A549 (cell line): ENCODE results near the gene CMKLR1. TPM values are rescaled to one million over a fixed set of nuclear protein-coding genes. Genes with fewer than 3 reads are reported as not detected.

Source experiments
- ATAC-seq, 2 experiments: fragments of 200-7000 bp in 1 of 2; fragments of >200 bp in 1 of 2; cut with Nextera tagmentation in 1 of 2; cut with Tn5 transposase in 1 of 2; 3 replicates each; pipeline versions ENCODE4 v1.8.0 to v1.9.1; 2018 to 2020; ENCODE audit warnings: mild to moderate bottlenecking in 1 of 2, moderate library complexity in 1 of 2
- CTCF ChIA-PET: fragments of 300-600 bp; sonication (Branson Sonifier 250); formaldehyde crosslinking; extraction: SDS; loops from one replicate; lab custom pipeline; 2021; ENCODE audit warnings: antibody characterized with exemption, inconsistent platforms; lab: Yijun Ruan, JAX
- POLR2A ChIA-PET: fragments of 350-600 bp; formaldehyde crosslinking; extraction: SDS; loops from one replicate; lab custom pipeline; 2021; ENCODE audit warnings: antibody characterized with exemption, inconsistent platforms; lab: Yijun Ruan, JAX
- DNase-seq, 2 experiments: peaks; one replicate each; pipeline versions ENCODE4 v3.0.0 to v3.0.0-alpha.2; 2011 to 2016; ENCODE audit warnings: low read depth in 1 of 2, low spot score in 1 of 2
- FAIRE-seq: peaks from 2 replicates; lab custom pipeline; 2011; peaks lifted over from hg19 to GRCh38; lab: Jason Lieb, UNC
- H3K27ac ChIP-seq, 2 experiments: fragments of >200 bp; sonication (Bioruptor Twin); formaldehyde crosslinking; 3 replicates each; pipeline ENCODE4 v1.5.1; 2016 to 2017
- H3K4me1 ChIP-seq: fragments of >200 bp; sonication (Bioruptor Twin); formaldehyde crosslinking; 3 replicates; pipeline ENCODE4 v1.6.1; 2016
- H3K4me2 ChIP-seq: fragments of >200 bp; sonication (Bioruptor Twin); formaldehyde crosslinking; 3 replicates; pipeline ENCODE4 v1.6.1; 2016
- H3K4me3 ChIP-seq: fragments of >200 bp; sonication (Bioruptor Twin); formaldehyde crosslinking; 3 replicates; pipeline ENCODE4 v1.5.1; 2016
- H3K9me3 ChIP-seq: fragments of >200 bp; sonication (Bioruptor Twin); formaldehyde crosslinking; 3 replicates; pipeline ENCODE4 v1.6.1; 2016
- BHLHE40 ChIP-seq: IDR thresholded peaks from 2 replicates; pipeline ENCODE4 v1.6.1; 2012; ENCODE audit warnings: low read depth, low read length, inconsistent platforms
- CBX8 ChIP-seq: fragments of 200-600 bp; sonication (generic); IDR thresholded peaks from 2 replicates; pipeline ENCODE4 v1.6.1; 2016
- CHD2 ChIP-seq: fragments of 150-350 bp; IDR thresholded peaks from 2 replicates; pipeline ENCODE4 v1.6.1; 2014; ENCODE audit warnings: low read length; ENCODE audit not compliant: partially characterized antibody
- HES2 ChIP-seq: fragments of >200 bp; sonication (Bioruptor Twin); formaldehyde crosslinking; IDR thresholded peaks from 2 replicates; pipeline ENCODE4 v1.6.1; 2016
- KDM1A ChIP-seq: fragments of 200-600 bp; sonication (generic); IDR thresholded peaks from 2 replicates; pipeline ENCODE4 v1.6.1; 2016; ENCODE audit warnings: low read depth, mild to moderate bottlenecking
- MAX ChIP-seq: IDR thresholded peaks from 2 replicates; pipeline ENCODE4 v1.6.1; 2012
- POLR2AphosphoS2 ChIP-seq: conservative IDR thresholded peaks from 2 replicates; pipeline ENCODE4 v1.6.1; 2012; ENCODE audit warnings: low read length, improper control_type of control experiment, inconsistent platforms
- RAD21 ChIP-seq, 2 experiments: fragments of >200 bp in 1 of 2; sonication (Bioruptor Twin) in 1 of 2; formaldehyde crosslinking in 1 of 2; IDR thresholded peaks in 1 of 2; conservative IDR thresholded peaks in 1 of 2; 2 replicates in 1 of 2; 3 replicates in 1 of 2; pipeline ENCODE4 v1.6.1; 2012 to 2018; ENCODE audit warnings: inconsistent platforms in 1 of 2
- SMC3 ChIP-seq: fragments of >200 bp; sonication (Bioruptor Twin); formaldehyde crosslinking; IDR thresholded peaks from 3 replicates; pipeline ENCODE4 v1.6.1; 2018; ENCODE audit warnings: inconsistent platforms
- SREBF2 ChIP-seq: fragments of 450-650 bp; IDR thresholded peaks from 2 replicates; pipeline ENCODE4 v1.6.1; 2014; ENCODE audit warnings: mild to moderate bottlenecking, moderate library complexity
- WGBS: methylation state at CpG from one replicate; pipeline ENCODE4 v1.1.6; 2017; ENCODE audit errors: missing lambda C conversion rate; 5-methylcytosine and 5-hydroxymethylcytosine counted together
- polyA plus RNA-seq, 4 experiments: library from polyadenylated mRNA; depleted of rRNA in 3 of 4; stranded (reverse); fragments of >200 nt; fragmentation: RNase III in 1 of 4; extraction: RNeasy Plus Mini Kit Qiagen cat#74134 plus additional on column Dnase treatment in 1 of 4; gene quantifications; 2 replicates in 3 of 4; 3 replicates in 1 of 4; pipeline ENCODE4 v1.2.3, GENCODE V29; 2011 to 2017
- TF ChIP-seq, protein P1 (sequence below): fragments of 200-600 bp; sonication (generic); IDR thresholded peaks from 2 replicates; pipeline ENCODE4 v1.6.1; 2016; ENCODE audit warnings: antibody characterized with exemption, mild to moderate bottlenecking, moderate library complexity

Gene CMKLR1
- polyA plus RNA-seq, 2 of the 4 experiments (the other 2 are of a cell fraction), result not detected

- ATAC-seq (no peak), FAIRE-seq (no peak), DNase-seq (no peak)
- H3K9me3 ChIP-seq, result no peaks in the 10 kb centered on the region
- TF ChIP-seq, protein P1, sequence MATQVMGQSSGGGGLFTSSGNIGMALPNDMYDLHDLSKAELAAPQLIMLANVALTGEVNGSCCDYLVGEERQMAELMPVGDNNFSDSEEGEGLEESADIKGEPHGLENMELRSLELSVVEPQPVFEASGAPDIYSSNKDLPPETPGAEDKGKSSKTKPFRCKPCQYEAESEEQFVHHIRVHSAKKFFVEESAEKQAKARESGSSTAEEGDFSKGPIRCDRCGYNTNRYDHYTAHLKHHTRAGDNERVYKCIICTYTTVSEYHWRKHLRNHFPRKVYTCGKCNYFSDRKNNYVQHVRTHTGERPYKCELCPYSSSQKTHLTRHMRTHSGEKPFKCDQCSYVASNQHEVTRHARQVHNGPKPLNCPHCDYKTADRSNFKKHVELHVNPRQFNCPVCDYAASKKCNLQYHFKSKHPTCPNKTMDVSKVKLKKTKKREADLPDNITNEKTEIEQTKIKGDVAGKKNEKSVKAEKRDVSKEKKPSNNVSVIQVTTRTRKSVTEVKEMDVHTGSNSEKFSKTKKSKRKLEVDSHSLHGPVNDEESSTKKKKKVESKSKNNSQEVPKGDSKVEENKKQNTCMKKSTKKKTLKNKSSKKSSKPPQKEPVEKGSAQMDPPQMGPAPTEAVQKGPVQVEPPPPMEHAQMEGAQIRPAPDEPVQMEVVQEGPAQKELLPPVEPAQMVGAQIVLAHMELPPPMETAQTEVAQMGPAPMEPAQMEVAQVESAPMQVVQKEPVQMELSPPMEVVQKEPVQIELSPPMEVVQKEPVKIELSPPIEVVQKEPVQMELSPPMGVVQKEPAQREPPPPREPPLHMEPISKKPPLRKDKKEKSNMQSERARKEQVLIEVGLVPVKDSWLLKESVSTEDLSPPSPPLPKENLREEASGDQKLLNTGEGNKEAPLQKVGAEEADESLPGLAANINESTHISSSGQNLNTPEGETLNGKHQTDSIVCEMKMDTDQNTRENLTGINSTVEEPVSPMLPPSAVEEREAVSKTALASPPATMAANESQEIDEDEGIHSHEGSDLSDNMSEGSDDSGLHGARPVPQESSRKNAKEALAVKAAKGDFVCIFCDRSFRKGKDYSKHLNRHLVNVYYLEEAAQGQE, result no peak
- TF ChIP-seq SMC3, result no peak
- no peak for TF ChIP-seq SREBF2
- no peak for TF ChIP-seq HES2
- TF ChIP-seq CBX8, result no peak
- TF ChIP-seq BHLHE40, result no peak
- WGBS, result 20% methylated on average over 11 of the region's 12 CpGs
- H3K4me3 ChIP-seq, result no peak overlapping the region
- no peak overlapping the region for H3K4me2 ChIP-seq
- ChIA-PET CTCF (interaction anchor here (1.0 to 1.2 kb wide), 2 partner anchors 10 to 196 kb away, joined by 3 read pairs; no protein-coding TSS in a partner anchor), POLR2A (no interaction called here)
- no peaks in the 10 kb centered on the region for H3K4me1 ChIP-seq
- H3K27ac ChIP-seq, result no peak overlapping the region
Measured at GRCh38 chr12:108316176-108317086, 22.7 kb downstream of the CMKLR1 start.

GRCh38 chr12:108315486-108316105 is 23.5 kb downstream of the CMKLR1 start:
- 42% methylated on average over 4 of the region's 4 CpGs for WGBS
- TF ChIP-seq, protein P1, result no peak
- TF ChIP-seq KDM1A, result no peak
- TF ChIP-seq POLR2AphosphoS2, result no peak
- no peak for TF ChIP-seq MAX
- TF ChIP-seq HES2, result no peak
- no peak for TF ChIP-seq CHD2
- TF ChIP-seq RAD21 (conservative IDR thresholded peaks at IDR 0.05 in 1 of 2, IDR thresholded peaks at IDR 0.05 in 1 of 2), result no peak
- ChIA-PET POLR2A (no interaction called here), CTCF (no interaction called here)
- Histone ChIP-seq H3K27ac (no peak overlapping the region), H3K9me3 (no peaks in the 10 kb centered on the region), H3K4me2 (no peak overlapping the region), H3K4me1 (no peaks in the 10 kb centered on the region), H3K4me3 (no peak overlapping the region)
- DNase-seq (no peak), ATAC-seq (no peak), FAIRE-seq (no peak)
